ENCODE measurements around the gene FAT1.

The FAT1 gene

DNA sequence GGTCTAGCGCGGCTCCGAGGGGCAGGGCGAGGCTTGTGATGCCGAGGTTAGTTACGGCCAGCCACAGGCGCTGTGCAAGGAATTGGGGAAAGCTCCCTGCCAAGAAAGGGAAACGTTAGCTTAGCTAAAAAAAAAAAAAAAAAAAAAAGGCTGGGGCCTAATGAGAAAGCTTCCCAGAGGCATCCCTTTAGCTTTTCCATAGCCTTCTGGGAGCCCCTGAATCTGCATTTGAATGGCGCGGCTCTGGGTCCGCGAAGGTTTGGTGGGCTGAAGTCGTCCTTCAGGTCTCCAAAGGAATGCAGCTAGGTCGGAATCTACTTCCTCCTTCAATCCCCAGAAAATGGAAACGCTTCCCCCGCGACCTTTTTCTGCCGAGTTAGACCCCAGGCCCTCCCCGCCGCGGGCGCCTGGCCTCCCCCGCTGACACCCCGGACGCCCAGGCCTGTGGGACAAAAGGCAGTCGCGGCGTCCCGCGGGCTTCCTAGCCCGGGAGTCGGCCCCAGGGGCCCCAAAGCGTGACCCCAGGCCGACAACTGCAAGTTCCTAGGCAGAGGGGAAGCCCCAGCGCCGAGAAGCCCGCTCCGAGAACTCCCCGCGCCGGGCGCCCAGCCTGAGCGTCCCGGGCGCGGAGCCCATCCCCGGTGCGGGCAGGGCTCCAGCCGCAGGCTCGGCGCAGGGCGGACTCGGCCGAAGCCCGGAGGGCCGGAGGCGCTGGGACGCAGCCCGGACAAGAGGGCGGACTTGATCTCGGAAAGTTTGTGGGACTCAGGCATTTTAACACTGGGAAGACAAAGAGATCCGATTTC is 605 bp upstream of the FAT1 start:
- peak; percentile 66 for DNase-seq (ENCODE audit: low read depth)
- TF ChIP-seq, protein P1, sequence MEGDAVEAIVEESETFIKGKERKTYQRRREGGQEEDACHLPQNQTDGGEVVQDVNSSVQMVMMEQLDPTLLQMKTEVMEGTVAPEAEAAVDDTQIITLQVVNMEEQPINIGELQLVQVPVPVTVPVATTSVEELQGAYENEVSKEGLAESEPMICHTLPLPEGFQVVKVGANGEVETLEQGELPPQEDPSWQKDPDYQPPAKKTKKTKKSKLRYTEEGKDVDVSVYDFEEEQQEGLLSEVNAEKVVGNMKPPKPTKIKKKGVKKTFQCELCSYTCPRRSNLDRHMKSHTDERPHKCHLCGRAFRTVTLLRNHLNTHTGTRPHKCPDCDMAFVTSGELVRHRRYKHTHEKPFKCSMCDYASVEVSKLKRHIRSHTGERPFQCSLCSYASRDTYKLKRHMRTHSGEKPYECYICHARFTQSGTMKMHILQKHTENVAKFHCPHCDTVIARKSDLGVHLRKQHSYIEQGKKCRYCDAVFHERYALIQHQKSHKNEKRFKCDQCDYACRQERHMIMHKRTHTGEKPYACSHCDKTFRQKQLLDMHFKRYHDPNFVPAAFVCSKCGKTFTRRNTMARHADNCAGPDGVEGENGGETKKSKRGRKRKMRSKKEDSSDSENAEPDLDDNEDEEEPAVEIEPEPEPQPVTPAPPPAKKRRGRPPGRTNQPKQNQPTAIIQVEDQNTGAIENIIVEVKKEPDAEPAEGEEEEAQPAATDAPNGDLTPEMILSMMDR (IDR thresholded peaks at IDR 0.05; ENCODE audit: low read length, missing control alignments), result no peak
- peak overlapping the region; percentile 94 for H3K4me3 ChIP-seq (replicated peaks; ENCODE audit: low read depth, low read length)

DNA sequence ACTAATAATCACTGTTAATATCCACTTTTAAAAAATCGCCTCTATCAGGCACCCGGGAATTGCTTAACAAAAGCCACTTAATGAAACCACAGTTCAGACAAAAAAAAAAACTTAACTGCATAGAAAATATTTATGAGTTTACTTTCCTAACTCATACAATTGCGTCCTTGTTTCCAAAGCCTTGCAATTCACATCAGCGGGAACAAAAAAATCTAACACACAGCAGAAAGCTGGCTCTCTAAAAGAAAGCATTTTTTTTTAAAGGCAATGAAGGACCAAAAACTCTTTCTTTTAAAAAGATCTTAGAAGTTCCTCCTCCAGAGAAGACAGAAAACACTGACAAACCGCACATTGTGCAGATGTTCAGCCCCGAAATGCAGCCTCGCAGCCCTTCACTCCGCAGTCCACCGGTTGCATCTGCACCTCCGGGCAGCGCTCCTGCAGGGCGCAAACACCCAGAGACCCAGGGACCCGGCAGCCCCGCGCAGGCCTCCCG is 812 bp downstream of the FAT1 start:
- TF ChIP-seq, protein P1 (IDR thresholded peaks at IDR 0.05; ENCODE audit: low read length, missing control alignments), result no peak
- H3K4me3 ChIP-seq (replicated peaks; ENCODE audit: low read depth, low read length), result peak overlapping the region; percentile 94
- peak; percentile 53 for DNase-seq (ENCODE audit: low read depth)

DNA sequence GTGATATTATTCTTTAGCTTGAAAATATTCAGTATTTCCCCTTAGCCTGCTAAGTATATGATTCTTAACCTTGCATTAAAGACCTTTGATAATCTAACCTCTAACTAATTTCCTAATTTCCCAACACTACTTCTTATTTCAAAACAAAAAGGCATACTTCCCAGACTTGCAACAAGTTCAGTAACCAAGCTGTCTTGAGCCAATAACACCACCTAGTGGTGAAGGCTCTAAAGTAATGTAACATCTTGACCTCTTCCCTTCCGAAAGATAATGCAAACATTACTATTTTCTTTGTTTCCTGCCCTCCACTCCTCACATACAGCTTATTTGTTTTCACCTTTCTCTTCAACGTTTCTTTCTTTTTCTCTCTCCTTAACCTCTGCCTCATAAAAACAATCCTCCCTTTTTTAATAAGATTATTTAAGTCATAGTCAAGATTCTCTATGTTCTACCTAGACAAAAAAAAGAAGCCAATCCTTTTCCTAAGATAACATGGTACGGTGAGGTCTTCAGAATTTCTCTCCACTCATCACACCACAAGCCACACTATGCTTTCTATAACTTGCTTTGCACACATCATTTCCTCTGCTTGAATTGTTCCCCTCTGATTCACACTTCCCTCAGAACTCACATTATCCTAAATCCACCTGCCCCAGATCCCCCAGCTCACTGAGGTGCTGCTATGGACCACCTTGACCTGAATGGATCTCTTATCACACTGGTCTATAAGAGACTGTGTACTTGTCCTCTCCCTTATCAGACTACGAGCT is 3.5 kb downstream of the FAT1 start:
- H3K4me3 ChIP-seq (replicated peaks; ENCODE audit: low read depth, low read length), result no peak overlapping the region
- TF ChIP-seq, protein P1 (IDR thresholded peaks at IDR 0.05; ENCODE audit: low read length, missing control alignments), result peak; percentile 55

DNA sequence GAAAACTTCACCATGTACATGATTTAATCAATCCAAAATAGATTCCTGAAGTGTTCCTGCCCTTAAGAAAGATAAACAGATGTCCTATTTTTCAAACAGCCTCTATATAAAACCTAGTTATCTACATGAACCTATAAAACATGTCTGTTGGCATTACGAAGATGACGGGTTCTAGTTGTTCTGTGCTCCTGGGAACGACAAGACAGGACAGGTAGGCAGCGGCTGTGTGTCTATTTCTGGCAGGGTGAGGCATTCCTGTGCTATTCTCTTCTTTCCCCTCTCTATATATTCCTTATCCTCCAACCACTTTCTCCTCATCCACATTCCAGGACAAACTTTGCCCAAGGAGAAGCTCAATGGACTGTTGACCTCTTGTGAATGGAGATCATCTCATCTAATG is 6.1 kb downstream of the FAT1 start:
- TF ChIP-seq, protein P1 (IDR thresholded peaks at IDR 0.05; ENCODE audit: low read length, missing control alignments), result no peak
- DNase-seq (ENCODE audit: low read depth), result no peak
- H3K4me3 ChIP-seq (replicated peaks; ENCODE audit: low read depth, low read length), result no peak overlapping the region

More for the DNA sequence above, 3.5 kb downstream of the FAT1 start:
- peak; percentile 75 for DNase-seq (ENCODE audit: low read depth)

DNA sequence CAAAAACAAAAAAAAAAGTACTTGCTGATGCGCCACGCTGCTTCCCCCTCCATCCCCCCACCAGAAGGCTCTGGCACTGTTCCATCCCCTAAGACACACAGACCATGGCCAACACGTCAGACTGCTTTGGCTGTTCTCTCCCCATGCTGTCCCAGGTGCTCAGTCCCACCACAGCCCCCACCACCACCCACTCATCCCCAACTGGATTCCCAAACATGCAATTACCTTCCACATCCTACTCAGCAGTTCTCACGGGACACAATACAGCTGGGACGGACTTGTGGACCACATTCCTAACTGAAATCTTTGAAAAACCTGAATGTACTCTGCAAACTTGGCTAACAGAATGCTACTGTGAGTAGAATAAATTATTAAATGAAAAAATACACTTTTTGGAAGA is 8.6 kb downstream of the FAT1 start:
- no peak overlapping the region for H3K4me3 ChIP-seq (replicated peaks; ENCODE audit: low read depth, low read length)
- no peak for DNase-seq (ENCODE audit: low read depth)
- TF ChIP-seq, protein P1 (IDR thresholded peaks at IDR 0.05; ENCODE audit: low read length, missing control alignments), result no peak

DNA sequence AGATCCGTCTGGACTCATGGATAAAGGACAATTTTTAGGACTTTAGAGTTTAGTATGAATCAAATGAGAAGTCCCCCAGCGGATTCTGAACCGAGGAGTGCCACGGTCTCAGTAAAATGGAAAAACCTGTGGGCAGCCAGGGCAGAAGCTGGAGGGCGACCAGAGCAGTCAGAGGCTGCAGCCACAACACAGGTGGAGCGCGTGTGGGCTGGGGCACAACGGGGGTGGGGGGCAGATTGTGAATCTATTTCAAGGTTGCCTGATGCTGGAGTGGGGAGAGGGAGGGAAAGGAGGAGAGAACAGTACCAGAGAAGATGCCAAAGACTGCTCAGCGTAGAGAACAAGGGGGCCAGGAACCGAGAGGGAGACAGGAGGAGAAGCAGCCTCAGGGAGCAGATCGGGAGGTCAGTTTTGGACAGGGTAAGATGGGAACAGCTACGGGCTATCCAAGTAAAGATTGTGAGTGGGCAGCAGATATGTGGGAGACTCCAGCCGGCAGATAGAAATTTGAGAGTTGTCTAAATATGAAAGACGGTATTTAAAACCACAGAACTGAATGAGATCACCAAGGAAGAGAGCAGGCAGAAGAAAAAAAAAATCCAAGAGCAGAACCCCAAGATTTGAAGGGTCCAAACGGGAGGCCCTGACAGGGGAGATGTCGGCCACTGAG is 9.5 kb downstream of the FAT1 start:
- no peak overlapping the region for H3K4me3 ChIP-seq (replicated peaks; ENCODE audit: low read depth, low read length)
- TF ChIP-seq, protein P1 (IDR thresholded peaks at IDR 0.05; ENCODE audit: low read length, missing control alignments), result no peak
- no peak for DNase-seq (ENCODE audit: low read depth)

Data from fibroblast of pulmonary artery (primary cell).